Activated CD4-positive, alpha-beta T cell treated with anti-CD3 and anti-CD28 coated beads, Interleukin-2, amount 50 U/mL, for 4 hours (primary cell): ENCODE measurements around the gene PTK7.
A peak's percentile ranks its signal among the peaks of the same experiment; 100 is the strongest.
"Not testable (repeated sequence)": the region's sequence is repeated elsewhere in the genome, so short reads cannot be mapped to it uniquely, and the experiment has no call there.

Experiments
- DNase-seq, 2 experiments: peaks; one replicate each; pipeline ENCODE4 v3.0.0-alpha.2; 2020

Gene PTK7

DNA sequence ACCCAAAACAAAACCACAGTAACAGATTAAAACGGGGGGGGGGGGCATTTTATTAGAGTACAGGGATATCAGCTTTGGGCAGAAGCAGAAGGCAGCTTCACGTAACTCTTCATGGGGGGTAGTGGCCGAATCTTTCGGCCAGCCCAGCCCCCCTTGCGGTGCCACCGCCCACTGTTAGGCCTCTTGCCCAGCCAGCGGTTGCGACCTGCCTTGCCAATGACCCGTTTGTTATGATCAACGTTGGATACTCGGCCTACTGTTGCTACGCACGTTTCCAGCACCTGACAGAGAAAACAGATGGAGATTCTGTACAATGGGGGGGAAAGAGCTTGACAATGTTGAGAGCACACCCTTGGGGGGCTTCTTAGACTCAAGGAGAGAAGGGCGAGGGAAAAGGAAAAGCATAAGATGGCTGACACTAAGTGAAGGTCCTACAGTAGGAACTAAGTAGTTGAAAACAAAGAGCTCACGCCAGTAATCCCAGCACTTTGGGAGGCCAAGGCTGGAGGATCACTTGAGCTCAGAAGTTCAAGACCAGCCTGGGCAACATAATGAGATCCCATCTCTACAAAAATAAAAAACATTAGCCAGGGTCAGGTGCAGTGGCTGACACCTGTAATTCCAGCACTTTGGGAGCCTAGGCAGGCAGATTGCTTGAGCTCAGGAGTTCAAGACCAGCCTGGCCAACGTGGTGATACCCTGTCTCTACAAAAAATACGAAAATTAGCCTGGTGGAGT lies 21.7 kb upstream of the PTK7 start:
- DNase-seq = no peak

DNA sequence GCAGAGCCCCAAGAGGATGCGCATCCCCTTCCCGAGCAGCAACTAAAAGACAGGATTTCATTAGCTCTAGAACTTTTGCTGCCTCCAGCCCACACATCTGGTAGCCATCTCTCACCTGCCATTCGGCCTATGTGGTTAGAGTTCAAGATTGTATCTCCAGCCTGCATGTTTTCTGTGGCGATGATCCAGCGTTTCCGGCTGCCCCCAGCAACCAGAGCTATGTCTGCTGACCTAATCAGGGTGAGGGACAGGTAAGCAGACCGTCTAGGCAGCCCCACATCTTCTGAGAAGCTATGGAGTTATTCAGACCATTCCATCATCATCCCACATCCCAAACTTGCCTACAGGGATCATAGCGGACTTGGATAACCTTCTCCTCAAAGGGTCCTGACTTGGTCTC lies 20.1 kb upstream of the PTK7 start:
- no peak for DNase-seq

DNA sequence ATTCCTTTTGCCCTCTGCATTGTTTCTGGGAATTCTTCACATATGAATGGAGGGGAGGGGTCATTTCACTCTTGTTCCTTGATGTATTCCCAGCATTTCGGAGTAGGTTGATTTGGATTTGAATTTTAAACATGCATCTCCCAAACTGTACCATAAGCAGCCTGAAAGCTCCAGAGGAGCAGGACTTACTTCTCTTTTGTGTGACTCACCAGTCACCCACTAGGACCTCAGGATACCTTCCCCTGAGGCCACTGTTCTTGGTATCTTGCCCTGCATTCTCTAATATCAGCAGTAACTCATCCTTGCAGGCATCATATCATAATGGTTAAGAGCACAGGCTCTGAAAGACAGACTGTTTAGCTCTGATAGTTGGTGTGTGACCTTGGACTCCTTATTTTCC lies 17.6 kb upstream of the PTK7 start:
- DNase-seq = no peak

DNA sequence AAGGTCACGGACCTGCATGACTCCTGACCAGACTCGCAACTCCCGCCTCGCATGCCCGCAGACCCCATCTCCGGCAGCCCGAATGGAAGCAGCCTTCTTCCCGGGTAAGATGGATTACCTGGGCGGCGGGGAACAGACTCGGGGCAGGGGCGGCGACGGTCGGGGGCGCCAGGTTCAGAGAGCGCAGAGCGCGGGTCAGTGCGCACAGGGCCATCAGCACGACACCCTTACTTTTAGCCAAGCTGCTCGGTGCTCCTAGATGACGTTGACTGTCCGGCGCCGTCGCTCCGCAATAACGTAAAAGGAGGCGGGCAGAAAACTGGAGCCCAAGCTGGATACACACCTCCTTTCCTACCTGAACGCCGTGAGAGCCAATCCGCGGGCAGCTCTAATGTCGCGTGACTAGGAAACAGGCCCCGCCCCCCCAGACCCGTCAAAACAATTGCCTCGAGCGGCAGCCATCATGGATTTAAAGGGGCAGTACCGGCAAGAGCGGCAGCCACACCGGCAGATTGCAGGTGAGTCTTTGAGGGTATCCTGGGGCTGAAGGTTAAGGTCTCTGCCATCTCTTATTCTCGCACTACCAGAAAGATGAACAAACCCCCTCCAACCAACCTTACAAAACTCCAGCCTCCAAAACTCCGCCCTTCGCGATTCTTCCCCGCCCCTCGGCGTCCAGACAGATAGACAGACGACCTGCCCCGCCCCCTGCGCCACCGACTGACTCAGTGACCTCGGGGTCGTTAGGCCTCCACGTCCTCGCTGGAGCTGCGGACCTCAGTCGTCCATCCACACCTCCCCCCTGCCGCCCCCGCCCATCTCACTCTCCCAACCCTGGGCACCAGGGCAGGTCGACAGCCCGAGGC lies 16.7 kb upstream of the PTK7 start, which contains the start of the genes KLC4 and MRPL2:
TSS of gene KLC4 (plus strand) at position 464 of the 866 bp plus-strand sequence. CDS start 1,705 bp downstream, outside the sequence.
TSS of gene MRPL2 (minus strand) at position 267 of the 866 bp plus-strand sequence. CDS start at position 214, 53 bp downstream.
- DNase-seq = peak; percentile 97 to 98

GRCh38 chr6:43060034-43060754 lies 15.9 kb upstream of the PTK7 start:
- DNase-seq = no peak

- no peak for DNase-seq
Measured at GRCh38 chr6:43060755-43061633, 15.1 kb upstream of the PTK7 start.

DNA sequence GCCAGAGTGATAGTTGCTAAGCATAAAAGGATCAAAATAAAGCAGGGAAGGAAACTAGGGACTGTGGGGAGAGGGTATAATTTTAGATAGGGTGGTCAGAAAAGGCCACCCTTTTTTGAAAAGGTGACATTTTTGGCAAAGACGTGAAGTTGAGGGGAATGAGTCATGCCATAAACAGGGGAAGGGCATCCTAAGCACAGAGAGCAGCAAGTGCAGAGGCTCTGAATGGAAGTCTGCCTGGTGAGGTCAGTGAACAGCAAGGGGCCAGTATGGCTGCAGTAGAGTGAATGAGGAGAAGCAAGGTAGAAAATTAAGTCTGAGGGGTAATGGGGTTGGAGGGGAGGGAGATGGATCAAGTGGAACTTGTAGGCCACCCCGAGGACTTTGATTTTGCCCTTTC lies 14.3 kb upstream of the PTK7 start:
- no peak for DNase-seq

GRCh38 chr6:43062818-43063217 lies 13.3 kb upstream of the PTK7 start:
- no peak for DNase-seq

GRCh38 chr6:43070028-43070632 lies 6.0 kb upstream of the PTK7 start:
- no peak for DNase-seq

DNA sequence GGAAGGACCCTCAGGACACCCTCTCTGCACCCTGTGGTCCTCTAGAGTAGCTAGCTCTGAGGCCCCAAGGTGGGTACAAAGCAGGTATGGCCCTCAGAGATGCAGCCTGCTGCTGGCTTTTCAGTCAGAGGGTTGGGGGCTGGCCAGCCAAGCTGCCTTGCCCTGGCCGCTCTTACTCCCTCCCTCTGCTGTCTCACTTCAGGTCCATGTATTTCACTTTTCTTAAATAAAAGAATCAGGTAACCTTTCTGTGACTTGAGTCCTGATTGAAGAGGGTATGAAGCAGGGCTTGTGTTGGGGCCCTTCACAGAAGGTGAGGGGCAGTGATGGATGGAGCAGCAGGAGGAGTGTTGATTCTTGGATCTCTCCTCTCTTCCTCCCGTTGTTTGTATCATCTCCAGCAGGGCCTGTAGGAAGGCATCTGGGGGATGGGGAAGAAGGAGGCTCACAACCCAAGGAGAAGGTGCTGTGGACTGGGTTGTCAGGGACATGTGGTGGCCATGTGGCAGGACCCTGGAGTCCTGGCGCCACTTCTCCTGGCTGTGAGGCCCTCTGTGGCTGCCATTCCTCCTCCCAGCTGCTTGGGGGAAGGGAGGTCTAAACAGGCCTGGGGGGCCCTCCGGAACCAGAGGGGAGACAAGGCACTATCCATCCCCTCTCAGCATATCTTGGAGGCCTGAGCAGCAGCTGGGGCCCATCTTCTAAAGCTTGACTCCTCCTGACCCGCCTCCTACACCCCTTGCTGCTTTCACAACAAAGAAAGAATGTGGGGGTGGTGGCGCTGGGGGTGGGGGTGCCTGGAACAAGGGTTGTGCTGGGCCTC lies 1.1 kb upstream of the PTK7 start:
- no peak for DNase-seq

DNA sequence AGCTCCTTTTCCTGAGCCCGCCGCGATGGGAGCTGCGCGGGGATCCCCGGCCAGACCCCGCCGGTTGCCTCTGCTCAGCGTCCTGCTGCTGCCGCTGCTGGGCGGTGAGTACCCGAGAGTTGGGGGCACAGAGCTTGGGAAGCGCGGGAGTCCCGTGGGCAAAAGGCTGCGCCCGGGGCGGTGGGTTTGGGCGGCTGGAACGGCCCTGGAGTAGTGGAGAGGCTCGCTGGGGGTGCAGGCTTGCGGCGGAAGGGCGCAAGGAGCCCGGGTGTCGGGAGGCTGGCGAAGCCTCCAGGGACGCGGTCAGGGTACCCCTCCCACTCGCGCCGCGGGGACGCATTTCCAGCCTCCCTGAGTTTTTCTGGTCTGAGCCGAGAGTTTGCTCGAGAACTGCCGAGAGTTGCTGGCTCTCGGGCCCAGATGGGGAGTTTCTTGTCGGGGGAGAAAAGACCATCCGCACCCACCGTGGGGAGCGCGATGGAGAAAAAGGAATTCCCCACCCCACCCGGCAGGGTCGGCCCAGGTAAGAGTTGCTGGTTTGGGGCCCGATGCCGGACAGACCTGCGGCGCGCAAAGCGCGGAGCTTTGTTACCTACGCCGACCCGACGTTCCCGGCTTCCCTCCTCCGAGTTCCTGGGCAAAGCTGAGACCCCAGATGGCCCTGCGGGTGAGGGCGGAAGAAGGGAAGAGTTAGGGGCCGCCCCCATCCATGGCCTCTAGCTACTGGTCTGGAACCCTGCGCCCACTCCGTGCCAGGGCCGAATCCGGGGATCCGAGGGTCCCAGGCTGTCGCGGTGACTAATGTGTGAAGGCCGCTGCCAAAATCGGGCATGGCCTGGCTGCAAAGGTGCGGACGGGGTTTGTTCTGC lies 584 bp downstream of the PTK7 start:
- no peak for DNase-seq

DNA sequence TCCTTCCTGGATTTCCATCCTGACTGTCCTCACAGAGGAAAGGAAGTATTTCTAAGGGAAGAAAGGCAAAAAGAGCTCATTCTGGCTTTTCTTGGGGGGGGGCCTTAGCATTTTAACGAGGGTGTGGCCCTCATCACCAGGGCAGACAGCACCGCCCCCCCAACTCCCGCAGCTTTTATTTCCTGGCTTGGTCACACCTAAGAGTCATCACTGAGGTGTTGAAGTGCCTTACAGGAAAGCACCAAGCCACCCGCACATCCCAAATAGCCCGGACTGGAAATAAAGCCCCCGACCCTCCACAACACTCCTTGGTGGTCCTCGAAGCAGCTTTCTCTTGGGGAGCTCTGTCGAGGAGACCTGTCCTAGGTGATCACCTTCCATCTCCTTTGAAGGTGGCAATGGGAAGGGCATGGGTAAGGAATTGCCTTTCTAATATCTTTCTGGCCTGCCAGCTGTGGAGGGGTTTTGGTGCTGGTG lies 1.3 kb downstream of the PTK7 start:
- DNase-seq = no peak

- DNase-seq = no peak
Measured at GRCh38 chr6:43077981-43078511, 1.9 kb downstream of the PTK7 start.

- DNase-seq = no peak
Measured at GRCh38 chr6:43078691-43079090, 2.6 kb downstream of the PTK7 start.

GRCh38 chr6:43081043-43081442 lies 4.9 kb downstream of the PTK7 start:
- no peak for DNase-seq

DNA sequence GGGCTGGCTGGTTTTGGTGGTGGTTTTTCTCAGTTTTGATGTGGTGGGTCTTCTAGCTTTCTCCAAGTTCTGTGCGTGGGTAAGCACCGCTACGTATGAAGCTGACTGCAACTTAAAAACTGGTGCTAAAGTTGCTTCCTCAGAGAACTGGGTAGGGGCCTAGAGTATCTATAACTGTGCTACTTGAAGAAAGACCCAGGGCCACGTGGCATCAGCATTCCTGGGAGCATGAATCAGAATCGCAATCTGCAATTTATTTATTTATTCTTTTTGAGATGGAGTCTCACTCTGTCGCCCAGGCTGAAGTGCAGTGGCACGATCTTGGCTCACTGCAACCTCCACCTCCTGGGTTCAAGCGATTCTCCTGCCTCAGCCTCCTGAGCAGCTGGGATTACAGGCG lies 5.8 kb downstream of the PTK7 start:
- not testable (repeated sequence) for DNase-seq

DNA sequence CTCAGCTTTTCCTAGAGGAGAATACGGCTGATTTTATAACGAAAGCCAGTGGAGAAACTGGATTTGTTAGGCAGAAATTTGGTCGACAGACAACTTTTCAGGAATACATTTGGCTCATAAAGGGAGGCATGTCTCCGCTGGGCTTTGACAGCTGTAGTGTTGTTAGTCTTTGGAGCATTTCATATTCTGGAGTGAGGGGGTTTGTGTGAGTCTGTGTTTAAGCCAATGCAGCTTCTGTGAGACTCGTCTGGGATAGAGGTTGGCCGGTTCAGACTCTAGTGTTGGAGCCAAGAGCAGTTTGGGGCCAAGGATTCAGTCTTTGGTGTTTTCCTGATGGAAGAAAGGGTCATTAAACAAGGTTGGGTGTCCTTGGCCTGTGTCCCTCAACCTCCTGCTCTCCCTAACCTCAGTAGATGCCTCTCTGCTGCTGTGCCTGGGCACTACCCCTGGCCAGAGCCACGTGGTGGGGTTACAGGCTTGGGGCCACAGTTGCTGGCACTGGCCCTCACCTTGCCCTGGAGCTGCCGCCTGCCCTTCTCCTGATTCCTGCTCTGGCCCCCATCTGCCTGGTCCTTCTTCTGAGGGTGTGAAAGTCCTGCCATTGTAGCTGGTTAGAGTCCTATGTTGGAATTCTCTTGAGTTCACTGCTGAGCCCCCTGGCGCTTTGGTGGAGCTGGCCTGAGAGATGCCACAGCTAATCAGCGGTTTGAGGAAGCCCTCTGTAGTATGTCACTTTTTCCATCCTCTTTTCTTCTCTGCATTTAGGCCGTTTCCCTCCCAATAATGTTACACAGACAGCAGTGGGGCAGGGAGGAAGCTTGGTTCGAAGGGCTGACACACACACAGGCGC lies 6.9 kb downstream of the PTK7 start:
- no peak for DNase-seq

DNA sequence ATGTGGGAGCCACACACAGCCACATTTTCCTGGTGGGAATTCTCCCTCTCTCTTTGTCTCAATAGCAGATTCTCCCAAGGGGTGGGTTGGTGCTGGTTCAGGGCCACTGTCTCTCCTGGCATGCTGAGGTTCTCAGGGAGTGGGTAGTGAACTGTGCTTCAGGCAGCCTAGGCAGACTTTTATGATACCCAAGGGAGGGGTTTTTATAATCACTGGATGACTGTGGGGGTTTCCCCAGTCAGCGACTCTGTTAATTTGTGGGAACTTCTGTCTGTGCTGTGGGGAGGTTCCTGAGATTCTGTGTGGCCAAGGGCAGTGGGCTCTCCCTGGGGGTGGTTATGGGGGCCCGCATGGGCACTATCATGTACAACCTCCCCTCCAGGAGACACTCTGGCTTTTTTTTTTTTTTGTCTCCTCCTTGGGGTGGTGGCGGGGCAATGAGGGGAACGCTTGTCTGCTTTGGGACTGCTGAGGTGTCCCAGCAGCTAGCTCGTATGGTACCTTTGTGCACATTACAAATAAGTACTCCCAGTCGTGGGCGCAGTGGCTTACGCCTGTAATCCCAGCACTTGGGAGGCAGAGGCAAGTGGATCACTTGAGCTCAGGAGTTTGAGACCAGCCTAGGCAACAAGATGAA lies 10.0 kb downstream of the PTK7 start:
- no peak for DNase-seq
